ENCODE data around the gene SRSF11. TPM values are rescaled to one million over a fixed set of nuclear protein-coding genes. Genes with fewer than 3 reads are reported as not detected.

Gene SRSF11
- polyA plus RNA-seq, 1 donor from 2014 or later, result 514 TPM

DNA sequence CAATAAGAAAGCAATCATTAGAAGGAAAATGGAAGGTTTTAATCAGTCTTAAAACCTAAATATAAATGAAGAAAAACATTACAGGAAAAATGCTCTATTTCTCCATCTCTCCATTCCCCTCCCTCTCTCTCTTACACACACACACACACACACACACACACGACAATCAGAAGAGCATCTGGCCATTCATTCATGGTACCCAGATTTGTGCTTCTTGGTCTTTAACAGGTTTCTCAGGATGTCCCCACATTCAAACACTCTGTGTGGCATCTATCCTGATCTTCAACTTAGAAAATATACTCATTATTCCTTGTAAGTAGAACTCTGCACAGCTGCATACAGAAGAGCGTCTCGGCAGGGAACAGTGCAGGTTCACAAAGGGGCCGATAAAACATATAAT, 16.6 kb upstream of the SRSF11 start:
- H3K4me2 ChIP-seq (ENCODE audit: low read length), result peak overlapping the region; percentile 60

DNA sequence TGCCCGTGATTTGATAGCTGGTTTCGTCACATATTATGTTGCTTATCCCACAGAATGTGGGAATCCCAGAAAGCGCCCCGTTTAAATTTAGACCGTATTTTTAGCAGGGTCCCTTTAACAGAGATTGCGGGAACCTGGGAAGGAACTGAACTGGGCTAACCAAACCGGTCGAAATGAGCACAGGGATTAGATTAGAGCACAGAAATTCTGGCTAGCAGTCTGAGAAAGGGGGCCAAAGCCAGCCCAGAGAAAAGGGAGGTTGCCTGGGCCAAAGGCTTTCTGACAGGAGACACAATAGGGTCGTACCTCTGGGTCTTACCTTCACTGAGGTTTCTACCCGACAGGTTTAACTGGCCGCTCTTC, 16.1 kb upstream of the SRSF11 start:
- Histone ChIP-seq H3K79me2 (replicated peaks; ENCODE audit: insufficient read depth, low read length) (peaks cover 91% of the 10 kb centered on the region), H3K36me3 (ENCODE audit: insufficient read depth, low read length) (no peaks in the 10 kb centered on the region), H3K4me2 (ENCODE audit: low read length) (no peak overlapping the region), H3K9me2 (ENCODE audit: insufficient read depth, low read length) (no peaks in the 10 kb centered on the region), H2AFZ (ENCODE audit: low read depth, low read length) (peak overlapping the region; percentile 77), H3K4me3 (ENCODE audit: low read length) (peak overlapping the region; percentile 88), H3K27me3 (ENCODE audit: insufficient read depth, low read depth, low read length) (no peaks in the 10 kb centered on the region), H3K9me3 (ENCODE audit: low read length) (no peaks in the 10 kb centered on the region), H3K27ac (ENCODE audit: low read length) (peak overlapping the region; percentile 91), H4K20me1 (ENCODE audit: insufficient read depth) (no peaks in the 10 kb centered on the region), H3F3A (ENCODE audit: insufficient read depth, low read length, poor library complexity, severe bottlenecking) (no peaks in the 10 kb centered on the region), H3K9ac (ENCODE audit: low read length) (peak overlapping the region; percentile 87)
- TF ChIP-seq SMC3 (conservative IDR thresholded peaks at IDR 0.05; ENCODE audit: poor library complexity), result no peak
- no peak for TF ChIP-seq POLR2AphosphoS5 (IDR thresholded peaks at IDR 0.05)
- no peak for TF ChIP-seq RAD21 (conservative IDR thresholded peaks at IDR 0.05)
- TF ChIP-seq, protein P1, sequence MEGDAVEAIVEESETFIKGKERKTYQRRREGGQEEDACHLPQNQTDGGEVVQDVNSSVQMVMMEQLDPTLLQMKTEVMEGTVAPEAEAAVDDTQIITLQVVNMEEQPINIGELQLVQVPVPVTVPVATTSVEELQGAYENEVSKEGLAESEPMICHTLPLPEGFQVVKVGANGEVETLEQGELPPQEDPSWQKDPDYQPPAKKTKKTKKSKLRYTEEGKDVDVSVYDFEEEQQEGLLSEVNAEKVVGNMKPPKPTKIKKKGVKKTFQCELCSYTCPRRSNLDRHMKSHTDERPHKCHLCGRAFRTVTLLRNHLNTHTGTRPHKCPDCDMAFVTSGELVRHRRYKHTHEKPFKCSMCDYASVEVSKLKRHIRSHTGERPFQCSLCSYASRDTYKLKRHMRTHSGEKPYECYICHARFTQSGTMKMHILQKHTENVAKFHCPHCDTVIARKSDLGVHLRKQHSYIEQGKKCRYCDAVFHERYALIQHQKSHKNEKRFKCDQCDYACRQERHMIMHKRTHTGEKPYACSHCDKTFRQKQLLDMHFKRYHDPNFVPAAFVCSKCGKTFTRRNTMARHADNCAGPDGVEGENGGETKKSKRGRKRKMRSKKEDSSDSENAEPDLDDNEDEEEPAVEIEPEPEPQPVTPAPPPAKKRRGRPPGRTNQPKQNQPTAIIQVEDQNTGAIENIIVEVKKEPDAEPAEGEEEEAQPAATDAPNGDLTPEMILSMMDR (IDR thresholded peaks at IDR 0.05; ENCODE audit: poor library complexity, severe bottlenecking), result no peak
- TF ChIP-seq, protein P2, sequence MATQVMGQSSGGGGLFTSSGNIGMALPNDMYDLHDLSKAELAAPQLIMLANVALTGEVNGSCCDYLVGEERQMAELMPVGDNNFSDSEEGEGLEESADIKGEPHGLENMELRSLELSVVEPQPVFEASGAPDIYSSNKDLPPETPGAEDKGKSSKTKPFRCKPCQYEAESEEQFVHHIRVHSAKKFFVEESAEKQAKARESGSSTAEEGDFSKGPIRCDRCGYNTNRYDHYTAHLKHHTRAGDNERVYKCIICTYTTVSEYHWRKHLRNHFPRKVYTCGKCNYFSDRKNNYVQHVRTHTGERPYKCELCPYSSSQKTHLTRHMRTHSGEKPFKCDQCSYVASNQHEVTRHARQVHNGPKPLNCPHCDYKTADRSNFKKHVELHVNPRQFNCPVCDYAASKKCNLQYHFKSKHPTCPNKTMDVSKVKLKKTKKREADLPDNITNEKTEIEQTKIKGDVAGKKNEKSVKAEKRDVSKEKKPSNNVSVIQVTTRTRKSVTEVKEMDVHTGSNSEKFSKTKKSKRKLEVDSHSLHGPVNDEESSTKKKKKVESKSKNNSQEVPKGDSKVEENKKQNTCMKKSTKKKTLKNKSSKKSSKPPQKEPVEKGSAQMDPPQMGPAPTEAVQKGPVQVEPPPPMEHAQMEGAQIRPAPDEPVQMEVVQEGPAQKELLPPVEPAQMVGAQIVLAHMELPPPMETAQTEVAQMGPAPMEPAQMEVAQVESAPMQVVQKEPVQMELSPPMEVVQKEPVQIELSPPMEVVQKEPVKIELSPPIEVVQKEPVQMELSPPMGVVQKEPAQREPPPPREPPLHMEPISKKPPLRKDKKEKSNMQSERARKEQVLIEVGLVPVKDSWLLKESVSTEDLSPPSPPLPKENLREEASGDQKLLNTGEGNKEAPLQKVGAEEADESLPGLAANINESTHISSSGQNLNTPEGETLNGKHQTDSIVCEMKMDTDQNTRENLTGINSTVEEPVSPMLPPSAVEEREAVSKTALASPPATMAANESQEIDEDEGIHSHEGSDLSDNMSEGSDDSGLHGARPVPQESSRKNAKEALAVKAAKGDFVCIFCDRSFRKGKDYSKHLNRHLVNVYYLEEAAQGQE (IDR thresholded peaks at IDR 0.05; ENCODE audit: borderline replicate concordance), result no peak

More for the DNA sequence above, 16.6 kb upstream of the SRSF11 start:
- H2AFZ ChIP-seq (ENCODE audit: low read depth, low read length), result peak overlapping the region; percentile 77
- H3F3A ChIP-seq (ENCODE audit: insufficient read depth, low read length, poor library complexity, severe bottlenecking), result no peaks in the 10 kb centered on the region
- H4K20me1 ChIP-seq (ENCODE audit: insufficient read depth), result no peaks in the 10 kb centered on the region
- no peak for TF ChIP-seq MXI1 (conservative IDR thresholded peaks at IDR 0.05; ENCODE audit: poor library complexity, severe bottlenecking)
- TF ChIP-seq EP300 (conservative IDR thresholded peaks at IDR 0.05; ENCODE audit: poor library complexity, severe bottlenecking), result no peak
- TF ChIP-seq, protein P1 (IDR thresholded peaks at IDR 0.05; ENCODE audit: poor library complexity, severe bottlenecking), result no peak
- no peak for TF ChIP-seq SMC3 (conservative IDR thresholded peaks at IDR 0.05; ENCODE audit: poor library complexity)
- TF ChIP-seq RAD21 (conservative IDR thresholded peaks at IDR 0.05), result no peak
- TF ChIP-seq POLR2AphosphoS5 (IDR thresholded peaks at IDR 0.05), result no peak
- H3K9me2 ChIP-seq (ENCODE audit: insufficient read depth, low read length), result no peaks in the 10 kb centered on the region
- no peaks in the 10 kb centered on the region for H3K36me3 ChIP-seq (ENCODE audit: insufficient read depth, low read length)
- peaks cover 91% of the 10 kb centered on the region for H3K79me2 ChIP-seq (replicated peaks; ENCODE audit: insufficient read depth, low read length)
- H3K27ac ChIP-seq (ENCODE audit: low read length), result peak overlapping the region; percentile 91
- H3K4me3 ChIP-seq (ENCODE audit: low read length), result peak overlapping the region; percentile 88
- H3K9me3 ChIP-seq (ENCODE audit: low read length), result no peaks in the 10 kb centered on the region
- no peaks in the 10 kb centered on the region for H3K27me3 ChIP-seq (ENCODE audit: insufficient read depth, low read depth, low read length)
- H3K9ac ChIP-seq (ENCODE audit: low read length), result peak overlapping the region; percentile 87

Data from neural cell (in vitro differentiated cells).